Measurements from ENCODE around the gene TEX29.

The TEX29 gene

GRCh38 chr13:111319998-111320911 lies at the start of gene TEX29:
TEX29 (plus strand) TSS chr13:111320642; CDS start chr13:111320891, 249 bp downstream.
- DNase-seq (ENCODE audit: low spot score), result no peak

GRCh38 chr13:111270765-111271698 lies 49.4 kb upstream of the TEX29 start:
- peak; percentile 44 for DNase-seq (ENCODE audit: low spot score)

GRCh38 chr13:111272117-111272516 lies 48.3 kb upstream of the TEX29 start:
- no peak for DNase-seq (ENCODE audit: low spot score)

- DNase-seq (ENCODE audit: low spot score), result no peak
Measured at GRCh38 chr13:111275382-111275781, 45.1 kb upstream of the TEX29 start.

- DNase-seq (ENCODE audit: low spot score), result no peak
Measured at GRCh38 chr13:111275995-111276618, 44.3 kb upstream of the TEX29 start.

DNA sequence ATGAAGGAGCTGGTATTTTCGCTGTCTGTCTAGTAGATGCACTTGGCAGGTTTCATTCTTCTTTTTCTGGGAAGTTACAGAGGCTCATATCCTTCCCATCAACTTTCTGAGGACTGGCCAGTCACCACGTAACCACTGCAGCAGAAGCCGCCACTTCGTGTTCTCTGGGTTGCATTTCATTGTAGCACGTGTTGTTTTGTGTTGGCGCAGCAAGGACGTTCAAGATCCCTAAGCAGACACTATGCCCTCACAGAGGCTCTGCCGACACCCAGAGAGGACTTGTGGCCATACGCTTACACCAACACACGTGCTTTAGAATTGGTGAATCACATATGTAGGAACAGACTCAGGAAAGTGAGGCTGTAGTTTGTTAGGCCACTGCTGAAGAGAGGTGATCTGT lies 42.2 kb upstream of the TEX29 start:
- no peak for DNase-seq (ENCODE audit: low spot score)

DNA sequence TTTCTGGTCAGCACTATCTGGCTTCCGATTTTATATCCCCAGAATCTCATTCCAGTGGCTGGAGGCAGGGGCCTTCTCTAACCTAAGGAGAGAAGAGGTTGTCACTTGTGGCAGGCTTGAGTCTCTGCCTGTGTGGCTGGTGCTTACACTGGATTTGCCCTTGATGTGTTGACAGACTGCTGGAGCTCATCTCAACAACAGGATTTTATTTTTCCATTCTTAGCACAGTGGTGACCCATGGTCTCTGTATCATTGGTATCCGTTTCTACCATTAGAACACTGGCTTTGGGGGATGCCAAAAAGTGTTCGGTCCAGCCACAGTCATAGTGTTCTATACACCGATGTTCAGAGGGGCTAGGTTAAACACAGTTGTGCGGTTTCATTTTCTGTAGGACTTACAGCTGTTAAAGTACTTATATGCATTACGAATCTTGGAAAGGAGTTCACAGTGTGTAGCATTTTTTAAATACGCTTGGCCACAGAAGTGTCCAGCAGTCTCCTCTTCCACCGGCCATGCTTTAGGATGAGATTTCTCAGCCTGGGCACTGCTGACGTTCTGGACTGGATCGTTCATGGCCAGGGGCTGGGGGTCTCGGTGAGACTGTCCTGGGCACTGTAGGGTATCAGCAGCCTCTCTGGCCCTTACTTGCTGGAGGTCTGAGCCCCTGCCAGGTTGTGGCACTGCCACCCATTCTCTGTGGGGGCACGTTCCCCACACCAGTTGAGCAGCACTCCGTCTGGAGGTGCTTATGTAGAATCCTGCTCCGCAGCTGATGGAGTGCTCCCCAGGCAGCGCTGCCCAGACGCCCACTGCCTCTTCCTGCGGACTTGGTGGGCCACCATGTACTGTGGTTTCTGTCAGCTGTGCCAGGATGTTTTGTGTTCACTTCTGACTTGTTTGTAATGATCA lies 41.4 kb upstream of the TEX29 start:
- no peak for DNase-seq (ENCODE audit: low spot score)

- DNase-seq (ENCODE audit: low spot score), result no peak
Measured at GRCh38 chr13:111280226-111280625, 40.2 kb upstream of the TEX29 start.

GRCh38 chr13:111280681-111281585 lies 39.5 kb upstream of the TEX29 start:
- DNase-seq (ENCODE audit: low spot score), result no peak

DNA sequence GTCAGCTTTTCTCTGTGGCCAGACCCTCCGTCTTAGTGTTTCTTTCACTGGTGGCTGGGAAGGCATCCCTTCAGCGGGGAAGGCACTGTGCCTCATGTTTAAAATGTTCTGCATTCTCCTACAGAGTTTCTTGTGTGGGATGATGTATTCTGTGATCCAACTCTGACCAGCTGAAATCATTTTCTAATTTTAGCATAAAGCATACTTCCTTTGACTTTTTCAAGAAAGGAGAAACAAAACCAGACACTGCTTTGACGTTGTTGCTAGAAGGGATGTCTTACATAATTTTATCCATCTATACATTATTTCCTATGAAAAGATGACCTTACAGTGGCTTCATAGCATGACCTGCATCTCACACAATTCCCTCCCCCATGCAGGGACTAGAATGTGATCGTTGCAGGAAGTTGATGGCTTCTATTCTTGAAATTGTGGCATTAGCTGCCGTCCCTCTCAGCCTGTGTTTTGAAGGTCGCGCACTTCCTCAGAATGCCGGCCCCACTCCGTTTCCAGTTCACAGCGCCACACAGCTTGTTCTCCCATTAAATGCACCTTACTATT lies 38.6 kb upstream of the TEX29 start:
- DNase-seq (ENCODE audit: low spot score), result peak; percentile 34

GRCh38 chr13:111282425-111282824 lies 38.0 kb upstream of the TEX29 start:
- DNase-seq (ENCODE audit: low spot score), result no peak

GRCh38 chr13:111282997-111283396 lies 37.4 kb upstream of the TEX29 start:
- DNase-seq (ENCODE audit: low spot score), result no peak

- DNase-seq (ENCODE audit: low spot score), result no peak
Measured at GRCh38 chr13:111283457-111283856, 37.0 kb upstream of the TEX29 start.

- no peak for DNase-seq (ENCODE audit: low spot score)
Measured at GRCh38 chr13:111283991-111284390, 36.5 kb upstream of the TEX29 start.

DNA sequence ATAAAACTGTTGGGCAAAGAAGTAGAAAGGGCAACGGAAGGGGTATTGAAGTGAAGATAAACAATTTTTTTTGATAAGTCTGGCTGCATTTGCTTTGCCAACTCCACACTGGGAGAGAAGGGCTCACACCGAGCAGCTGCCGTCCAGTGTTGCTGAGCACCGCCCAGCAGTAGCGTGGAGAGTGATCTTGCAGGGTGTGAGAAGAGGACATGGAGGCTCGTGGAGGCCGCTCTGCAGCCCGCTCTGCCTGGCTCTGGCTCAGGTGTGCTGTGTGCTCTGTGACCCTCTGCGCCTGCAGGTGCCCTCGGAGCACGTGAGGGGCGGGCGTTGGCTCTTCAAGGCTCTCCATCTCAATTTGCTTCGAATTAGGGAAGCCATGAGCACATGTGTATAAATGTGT lies 35.9 kb upstream of the TEX29 start:
- no peak for DNase-seq (ENCODE audit: low spot score)

- no peak for DNase-seq (ENCODE audit: low spot score)
Measured at GRCh38 chr13:111286162-111286561, 34.3 kb upstream of the TEX29 start.

GRCh38 chr13:111286749-111287148 lies 33.7 kb upstream of the TEX29 start:
- DNase-seq (ENCODE audit: low spot score), result no peak

GRCh38 chr13:111287201-111287600 lies 33.2 kb upstream of the TEX29 start:
- no peak for DNase-seq (ENCODE audit: low spot score)

GRCh38 chr13:111288276-111288675 lies 32.2 kb upstream of the TEX29 start:
- no peak for DNase-seq (ENCODE audit: low spot score)

DNA sequence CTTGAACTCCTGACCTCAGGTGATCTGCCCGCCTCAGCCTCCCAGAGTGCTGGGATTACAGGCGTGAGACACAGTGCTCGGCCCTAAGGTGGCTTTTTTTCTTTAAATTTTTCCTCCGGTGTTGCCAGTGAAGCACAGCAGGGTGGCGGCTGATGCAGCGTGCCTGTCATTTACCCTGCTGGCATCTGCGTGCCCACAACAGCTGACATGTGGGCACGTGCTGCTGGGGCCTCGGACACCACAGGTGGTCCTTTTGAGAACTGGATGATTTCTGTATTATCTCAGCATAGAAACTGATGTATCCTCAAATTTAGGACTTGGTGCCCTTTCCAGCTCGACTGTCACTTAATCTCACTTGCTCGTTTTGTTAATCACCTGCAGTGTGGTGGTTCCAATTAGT lies 31.2 kb upstream of the TEX29 start:
- DNase-seq (ENCODE audit: low spot score), result no peak
